Measurements from ENCODE around the gene KCNH3.

The KCNH3 gene

GRCh38 chr12:49538510-49539403, at the start of gene KCNH3:
Gene KCNH3, plus strand, starts transcription at chr12:49539030. Its CDS starts 387 bp downstream, at chr12:49539417.
- in situ Hi-C loops (cut with MboI; ENCODE audit: low sequenced_read_pairs) = no loop called here

GRCh38 chr12:49489154-49489553, 49.7 kb upstream of the KCNH3 start:
- in situ Hi-C loops (cut with MboI; ENCODE audit: low sequenced_read_pairs) = no loop called here

GRCh38 chr12:49489720-49490119, 49.1 kb upstream of the KCNH3 start:
- in situ Hi-C loops (cut with MboI; ENCODE audit: low sequenced_read_pairs) = no loop called here

- in situ Hi-C loops (cut with MboI; ENCODE audit: low sequenced_read_pairs) = no loop called here
These were observed 47.0 kb upstream of the KCNH3 start for GRCh38 chr12:49491823-49492222.

GRCh38 chr12:49493900-49494299, 44.9 kb upstream of the KCNH3 start:
- in situ Hi-C loops (cut with MboI; ENCODE audit: low sequenced_read_pairs) = no loop called here

GRCh38 chr12:49496417-49497360, 42.1 kb upstream of the KCNH3 start:
- in situ Hi-C loops (cut with MboI; ENCODE audit: low sequenced_read_pairs) = no loop called here

- in situ Hi-C loops (cut with MboI; ENCODE audit: low sequenced_read_pairs) = no loop called here
These were observed 36.9 kb upstream of the KCNH3 start for GRCh38 chr12:49501895-49502294.

GRCh38 chr12:49502590-49502989, 36.2 kb upstream of the KCNH3 start:
- in situ Hi-C loops (cut with MboI; ENCODE audit: low sequenced_read_pairs) = no loop called here

GRCh38 chr12:49503674-49504180, 35.1 kb upstream of the KCNH3 start:
- in situ Hi-C loops (cut with MboI; ENCODE audit: low sequenced_read_pairs) = no loop called here

- in situ Hi-C loops (cut with MboI; ENCODE audit: low sequenced_read_pairs) = loop anchor here (5.0 kb wide), 1 partner anchor 143 kb away; no protein-coding TSS in a partner anchor
These were observed 33.2 kb upstream of the KCNH3 start for GRCh38 chr12:49505672-49506071.

- in situ Hi-C loops (cut with MboI; ENCODE audit: low sequenced_read_pairs) = loop anchor here (5.0 kb wide), 1 partner anchor 145 kb away; no protein-coding TSS in a partner anchor
These were observed 31.7 kb upstream of the KCNH3 start for GRCh38 chr12:49507139-49507538.

- in situ Hi-C loops (cut with MboI; ENCODE audit: low sequenced_read_pairs) = loop anchor here (5.0 kb wide), 1 partner anchor 147 kb away; no protein-coding TSS in a partner anchor
These were observed 29.1 kb upstream of the KCNH3 start for GRCh38 chr12:49509681-49510080.

GRCh38 chr12:49511410-49511809, 27.4 kb upstream of the KCNH3 start:
- in situ Hi-C loops (cut with MboI; ENCODE audit: low sequenced_read_pairs) = no loop called here

GRCh38 chr12:49512546-49512945, 26.3 kb upstream of the KCNH3 start:
- in situ Hi-C loops (cut with MboI; ENCODE audit: low sequenced_read_pairs) = no loop called here

GRCh38 chr12:49515266-49515665, 23.6 kb upstream of the KCNH3 start:
- in situ Hi-C loops (cut with MboI; ENCODE audit: low sequenced_read_pairs) = no loop called here

GRCh38 chr12:49518914-49519573, 19.8 kb upstream of the KCNH3 start:
- in situ Hi-C loops (cut with MboI; ENCODE audit: low sequenced_read_pairs) = no loop called here

GRCh38 chr12:49519574-49519936, 19.3 kb upstream of the KCNH3 start:
- in situ Hi-C loops (cut with MboI; ENCODE audit: low sequenced_read_pairs) = no loop called here

- in situ Hi-C loops (cut with MboI; ENCODE audit: low sequenced_read_pairs) = no loop called here
These were observed 17.4 kb upstream of the KCNH3 start for GRCh38 chr12:49521389-49521788.

- in situ Hi-C loops (cut with MboI; ENCODE audit: low sequenced_read_pairs) = no loop called here
These were observed 14.0 kb upstream of the KCNH3 start for GRCh38 chr12:49524660-49525324.

- in situ Hi-C loops (cut with MboI; ENCODE audit: low sequenced_read_pairs) = no loop called here
These were observed 12.9 kb upstream of the KCNH3 start for GRCh38 chr12:49525942-49526341.

All from HL-60/S4 treated with retinoic acid at 250 ng/mL for 4 days and 3 days (cell line).